GM23248 (cell line): ENCODE data around the gene NFIC. TPM values are rescaled to one million over a fixed set of nuclear protein-coding genes. Genes with fewer than 3 reads are reported as not detected.

ENCODE experiments used
- DNase-seq: peaks from one replicate; pipeline ENCODE4 v3.0.0-alpha.2; 2015
- H2AFZ ChIP-seq: fragments of 200-600 bp; sonication (generic); 2 replicates; pipeline ENCODE4 v1.6.1; 2016; ENCODE audit warnings: antibody characterized with exemption
- H3F3A ChIP-seq: fragments of 200-600 bp; sonication (generic); 2 replicates; pipeline ENCODE4 v1.6.1; 2016; ENCODE audit warnings: mild to moderate bottlenecking, antibody characterized with exemption, mixed run types; ENCODE audit not compliant: insufficient read depth
- H3K27ac ChIP-seq: fragments of 200-600 bp; sonication (generic); 2 replicates; pipeline ENCODE4 v1.5.1; 2016; ENCODE audit warnings: mild to moderate bottlenecking
- H3K27me3 ChIP-seq: fragments of 200-600 bp; sonication (generic); replicated peaks from 2 replicates; pipeline ENCODE4 v1.6.1; 2016; ENCODE audit warnings: mild to moderate bottlenecking; ENCODE audit not compliant: insufficient read depth
- H3K36me3 ChIP-seq: fragments of 200-600 bp; sonication (generic); 2 replicates; pipeline ENCODE4 v1.6.1; 2016; ENCODE audit warnings: low read depth, mild to moderate bottlenecking
- H3K4me1 ChIP-seq: fragments of 200-600 bp; sonication (generic); 2 replicates; pipeline ENCODE4 v1.6.1; 2016; ENCODE audit warnings: mild to moderate bottlenecking; ENCODE audit not compliant: insufficient read depth
- H3K4me2 ChIP-seq: fragments of 200-600 bp; sonication (generic); one replicate; pipeline ENCODE4 v1.6.1; 2016; ENCODE audit warnings: mild to moderate bottlenecking; ENCODE audit not compliant: unreplicated experiment
- H3K4me3 ChIP-seq: fragments of 200-600 bp; sonication (generic); 2 replicates; pipeline ENCODE4 v1.5.1; 2016; ENCODE audit warnings: mild to moderate bottlenecking
- H3K79me2 ChIP-seq: fragments of 200-600 bp; sonication (generic); 2 replicates; pipeline ENCODE4 v1.6.1; 2016; ENCODE audit warnings: mild to moderate bottlenecking; ENCODE audit not compliant: insufficient read depth
- H3K9ac ChIP-seq: fragments of 200-600 bp; sonication (generic); 2 replicates; pipeline ENCODE4 v1.6.1; 2016; ENCODE audit warnings: mild to moderate bottlenecking
- H3K9me2 ChIP-seq: fragments of 200-600 bp; sonication (generic); 2 replicates; pipeline ENCODE4 v1.6.1; 2016; ENCODE audit warnings: mixed run types, mild to moderate bottlenecking, moderate library complexity; ENCODE audit not compliant: insufficient read depth
- H3K9me3 ChIP-seq: fragments of 200-600 bp; sonication (generic); one replicate; pipeline ENCODE4 v1.6.1; 2017; ENCODE audit warnings: low read depth
- H4K20me1 ChIP-seq: fragments of 200-600 bp; sonication (generic); 2 replicates; pipeline ENCODE4 v1.6.0; 2016; ENCODE audit not compliant: insufficient read depth
- EZH2 ChIP-seq: fragments of 200-600 bp; sonication (generic); IDR thresholded peaks from 2 replicates; pipeline ENCODE4 v1.6.1; 2018; ENCODE audit warnings: antibody characterized with exemption, mild to moderate bottlenecking; ENCODE audit not compliant: insufficient read depth, poor library complexity, severe bottlenecking
- EZH2phosphoT487 ChIP-seq: fragments of 200-600 bp; sonication (generic); IDR thresholded peaks from 2 replicates; pipeline ENCODE4 v1.6.1; 2018; ENCODE audit warnings: antibody characterized with exemption, moderate library complexity, mild to moderate bottlenecking, low read depth; ENCODE audit not compliant: insufficient read depth
- WGBS, 2 experiments: methylation state at CpG; one replicate each; pipeline ENCODE4 v1.1.6; 2015 to 2017; ENCODE audit warnings: low lambda C conversion rate in 2 of 2, low coverage in 1 of 2; ENCODE audit errors: missing lambda C conversion rate in 2 of 2; 5-methylcytosine and 5-hydroxymethylcytosine counted together
- in situ Hi-C: fragments of 300-500 bp; cut with MboI; formaldehyde crosslinking; loops from 2 replicates; pipeline ENCODE4 v1.15.0; 2020
- polyA plus RNA-seq: library from polyadenylated mRNA; unstranded; fragments of >200 nt; fragmentation: Nextera tagmentation; extraction: Ambion mirVana; gene quantifications from 2 replicates; pipeline ENCODE4 v1.2.1, GENCODE V29; 2016
- total RNA-seq: library from RNA; depleted of rRNA; stranded (reverse); fragments of >200 nt; shearing (Covaris generic); gene quantifications from 2 replicates; pipeline ENCODE4 v1.2.3, GENCODE V29; 2014

Gene NFIC
- total and polyA plus RNA-seq, 2 experiments from 2014 or later: 50.4 to 108 TPM

DNA sequence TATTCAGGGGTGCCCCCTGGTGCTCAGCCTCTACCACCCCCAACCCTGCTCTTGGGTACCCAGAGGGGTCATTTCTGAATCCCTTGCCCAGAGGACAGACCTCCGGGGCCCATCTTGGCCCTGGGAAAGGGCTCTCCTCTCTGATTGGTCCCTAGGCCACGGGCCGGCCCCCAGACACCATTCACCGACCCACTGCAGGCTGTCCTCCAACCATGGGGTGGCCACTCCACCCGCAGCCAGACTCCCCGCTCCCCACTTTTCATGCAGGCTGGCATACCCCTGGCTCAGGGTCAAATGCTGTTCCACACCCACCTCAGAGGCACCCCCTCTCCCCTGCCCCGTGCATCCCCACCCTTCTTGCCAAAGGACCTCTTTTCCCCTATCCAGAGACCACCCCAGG lies 99.2 kb downstream of the NFIC start:
- 0 out of 2 replicates have a peak overlapping the region, but pooled peaks have one; percentile 10 for H3K9ac ChIP-seq
- TF ChIP-seq EZH2: no peak
- no peak for TF ChIP-seq EZH2phosphoT487
- H3K4me1 ChIP-seq: no peaks in the 10 kb centered on the region
- H3K4me2 ChIP-seq: no peak overlapping the region
- WGBS, 2 experiments: 77 to 86% methylated on average over 5 to 7 of the region's 7 CpGs
- peaks cover 14% of the 10 kb centered on the region for H3K79me2 ChIP-seq
- 0 out of 2 replicates have a peak, but pooled peaks cover 8% of the 10 kb centered on the region for H3F3A ChIP-seq
- in situ Hi-C loops: no loop called here
- H3K9me2 ChIP-seq: no peaks in the 10 kb centered on the region
- H3K27me3 ChIP-seq: no peaks in the 10 kb centered on the region
- DNase-seq: no peak
- H2AFZ ChIP-seq: no peak overlapping the region
- no peak overlapping the region for H3K27ac ChIP-seq
- H3K4me3 ChIP-seq: no peak overlapping the region
- no peaks in the 10 kb centered on the region for H4K20me1 ChIP-seq
- peaks cover 9% of the 10 kb centered on the region; the same call in 1 of the 2 replicates for H3K36me3 ChIP-seq
- no peaks in the 10 kb centered on the region for H3K9me3 ChIP-seq

DNA sequence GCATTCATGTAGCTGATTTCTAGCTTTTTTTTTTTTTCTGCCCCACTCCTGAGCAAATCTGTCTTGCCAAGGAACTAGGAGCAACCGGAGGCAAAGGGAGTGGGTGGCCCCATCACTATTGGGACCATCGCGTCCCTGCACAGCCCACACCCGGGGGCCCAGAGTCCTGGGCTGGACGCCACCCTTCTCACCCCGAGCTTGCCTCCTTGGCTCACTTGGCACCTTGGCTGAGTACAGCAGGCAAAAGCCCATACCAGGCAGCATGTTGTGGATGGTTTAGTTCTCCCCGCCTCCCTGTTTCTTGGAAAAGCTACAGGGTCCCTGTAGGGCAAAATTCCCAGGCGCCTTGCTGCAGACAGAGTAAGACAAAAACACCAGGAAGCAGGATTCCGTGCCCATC lies 100.3 kb downstream of the NFIC start:
- TF ChIP-seq EZH2 (no peak), EZH2phosphoT487 (no peak)
- DNase-seq: no peak
- Histone ChIP-seq H3K27me3 (no peaks in the 10 kb centered on the region), H2AFZ (no peak overlapping the region), H3K27ac (no peak overlapping the region), H3K4me2 (no peak overlapping the region), H3K36me3 (no peaks in the 10 kb centered on the region), H3F3A (0 out of 2 replicates have a peak, but pooled peaks cover 3% of the 10 kb centered on the region), H4K20me1 (no peaks in the 10 kb centered on the region), H3K9me3 (no peaks in the 10 kb centered on the region), H3K9ac (no peak overlapping the region), H3K4me3 (no peak overlapping the region), H3K4me1 (no peaks in the 10 kb centered on the region), H3K9me2 (no peaks in the 10 kb centered on the region), H3K79me2 (peaks cover 5% of the 10 kb centered on the region)
- in situ Hi-C loops: no loop called here
- 41% methylated on average over 9 of the region's 9 CpGs for WGBS, 2 experiments

DNA sequence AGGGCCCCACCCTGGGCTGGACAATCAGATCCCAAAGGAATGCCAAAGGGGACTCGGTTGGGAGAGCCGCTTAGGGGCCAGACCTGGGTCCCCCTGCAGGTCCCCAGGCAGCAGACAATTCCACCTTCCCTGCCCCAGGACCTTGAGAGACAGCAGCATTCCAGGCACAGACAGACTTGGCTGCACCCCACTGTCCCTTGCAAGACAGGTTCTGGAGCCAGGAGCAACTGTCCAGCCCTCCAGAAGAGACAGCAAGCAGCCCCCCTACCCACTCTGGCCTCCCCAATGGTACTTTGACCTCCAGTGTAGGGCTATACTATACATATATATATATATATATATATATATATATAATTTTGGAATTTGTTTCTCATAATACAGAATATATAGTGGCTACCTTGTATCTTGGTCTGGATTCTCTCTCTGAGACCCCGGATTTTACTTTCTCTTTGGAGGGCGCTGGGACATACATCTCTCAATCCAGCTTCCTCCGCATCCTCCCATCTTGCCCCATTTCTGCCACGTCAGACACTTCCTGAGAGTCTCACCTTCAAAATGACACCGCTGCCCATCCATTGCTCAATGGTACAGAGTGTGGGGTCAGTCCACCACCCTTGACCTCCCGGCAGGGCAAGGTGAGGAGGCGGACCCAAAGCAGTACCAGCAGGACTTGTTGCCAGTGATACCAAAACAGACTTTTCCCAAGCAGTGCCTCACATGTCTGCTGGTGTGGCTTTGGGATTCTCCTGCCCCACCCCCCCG lies 101.2 kb downstream of the NFIC start:
- DNase-seq: no peak
- Histone ChIP-seq H3K9ac (no peak overlapping the region), H3F3A (0 out of 2 replicates have a peak, but pooled peaks cover 3% of the 10 kb centered on the region), H3K4me1 (no peaks in the 10 kb centered on the region), H3K9me2 (no peaks in the 10 kb centered on the region), H3K36me3 (no peaks in the 10 kb centered on the region), H3K27me3 (no peaks in the 10 kb centered on the region), H3K27ac (no peak overlapping the region), H3K4me3 (no peak overlapping the region), H4K20me1 (no peaks in the 10 kb centered on the region), H3K79me2 (peaks cover 5% of the 10 kb centered on the region; the same call in 1 of the 2 replicates), H2AFZ (no peak overlapping the region), H3K9me3 (no peaks in the 10 kb centered on the region), H3K4me2 (no peak overlapping the region)
- 83 to 92% methylated on average over 9 to 10 of the region's 10 CpGs for WGBS, 2 experiments
- in situ Hi-C loops: no loop called here
- TF ChIP-seq EZH2 (no peak), EZH2phosphoT487 (no peak)

DNA sequence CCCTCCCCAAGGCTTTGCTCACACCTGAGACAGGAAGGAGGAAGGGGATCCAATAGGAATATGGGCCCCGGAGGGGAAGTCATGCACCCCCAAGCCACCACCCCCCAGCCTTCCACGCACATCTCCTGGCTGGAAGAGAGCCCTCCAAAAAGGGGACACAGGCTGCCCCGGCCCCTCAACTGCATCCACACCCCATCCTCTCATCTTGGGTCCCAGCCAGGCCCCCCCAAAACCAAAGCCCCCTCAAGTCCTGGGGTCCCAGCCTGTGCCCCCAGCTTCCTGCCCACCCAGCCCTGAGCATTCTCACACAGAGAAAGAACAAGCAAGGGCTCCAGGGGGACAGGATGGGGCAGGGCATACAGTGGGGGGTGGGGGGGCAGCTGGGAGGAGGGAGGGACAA lies 101.8 kb downstream of the NFIC start:
- TF ChIP-seq EZH2: no peak
- TF ChIP-seq EZH2phosphoT487: no peak
- Histone ChIP-seq H3K9ac (no peak overlapping the region), H3K27me3 (no peaks in the 10 kb centered on the region), H3K36me3 (no peaks in the 10 kb centered on the region), H4K20me1 (no peaks in the 10 kb centered on the region), H3K9me2 (no peaks in the 10 kb centered on the region), H3K27ac (no peak overlapping the region), H3F3A (0 out of 2 replicates have a peak, but pooled peaks cover 3% of the 10 kb centered on the region), H3K79me2 (peaks cover 5% of the 10 kb centered on the region; the same call in 1 of the 2 replicates), H2AFZ (no peak overlapping the region), H3K9me3 (no peaks in the 10 kb centered on the region), H3K4me3 (no peak overlapping the region), H3K4me2 (no peak overlapping the region), H3K4me1 (no peaks in the 10 kb centered on the region)
- WGBS, 2 experiments: 96% methylated on average over 3 of the region's 3 CpGs; no CpG with 5 or more reads in 1 of the 2 experiments
- DNase-seq: no peak
- in situ Hi-C loops: no loop called here
